ENCODE measurements around the gene OLFML2A.

Gene OLFML2A

DNA sequence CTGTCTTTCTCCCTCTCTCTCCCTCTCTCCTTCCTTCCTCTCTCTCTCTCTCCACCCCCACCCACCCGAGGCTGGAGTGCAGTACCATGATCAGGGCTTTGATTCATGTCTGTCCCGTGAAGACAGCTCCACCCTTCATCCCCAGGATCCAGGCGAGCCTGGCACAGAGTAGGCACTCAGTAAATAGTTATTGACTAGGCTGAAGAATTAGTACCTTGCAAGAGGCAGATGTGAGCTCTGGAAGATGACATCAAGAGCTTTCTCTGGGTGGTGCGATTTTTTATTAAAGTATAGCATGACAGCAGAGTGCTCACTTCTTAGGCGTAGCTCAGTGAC is 52.4 kb downstream of the OLFML2A start:
- Histone ChIP-seq H3K36me3 (ENCODE audit: insufficient read depth, low read length) (peaks cover 3% of the 10 kb centered on the region; the same call in 1 of the 2 replicates), H4K20me1 (ENCODE audit: insufficient read depth, low read length) (no peaks in the 10 kb centered on the region), H3K4me1 (ENCODE audit: insufficient read depth, low read length, severe bottlenecking) (no peaks in the 10 kb centered on the region), H3K27ac (ENCODE audit: low read depth, low read length, poor library complexity, severe bottlenecking) (no peak overlapping the region), H3K4me2 (ENCODE audit: low read length) (no peak overlapping the region), H3K4me3 (ENCODE audit: low read depth, low read length, poor library complexity, severe bottlenecking) (no peak overlapping the region), H3K27me3 (ENCODE audit: insufficient read depth, low read length) (peaks cover 6% of the 10 kb centered on the region; the same call in 1 of the 2 replicates), H3K79me2 (ENCODE audit: insufficient read depth, low read length) (no peaks in the 10 kb centered on the region), H3K9me3 (ENCODE audit: low read length) (no peaks in the 10 kb centered on the region), H3K9me2 (ENCODE audit: low read depth, low read length) (no peaks in the 10 kb centered on the region), H3K9ac (ENCODE audit: low read length) (no peak overlapping the region), H2AFZ (ENCODE audit: low read length) (no peak overlapping the region), H3F3A (ENCODE audit: insufficient read depth, low read length) (no peaks in the 10 kb centered on the region)
- TF ChIP-seq, protein P1, sequence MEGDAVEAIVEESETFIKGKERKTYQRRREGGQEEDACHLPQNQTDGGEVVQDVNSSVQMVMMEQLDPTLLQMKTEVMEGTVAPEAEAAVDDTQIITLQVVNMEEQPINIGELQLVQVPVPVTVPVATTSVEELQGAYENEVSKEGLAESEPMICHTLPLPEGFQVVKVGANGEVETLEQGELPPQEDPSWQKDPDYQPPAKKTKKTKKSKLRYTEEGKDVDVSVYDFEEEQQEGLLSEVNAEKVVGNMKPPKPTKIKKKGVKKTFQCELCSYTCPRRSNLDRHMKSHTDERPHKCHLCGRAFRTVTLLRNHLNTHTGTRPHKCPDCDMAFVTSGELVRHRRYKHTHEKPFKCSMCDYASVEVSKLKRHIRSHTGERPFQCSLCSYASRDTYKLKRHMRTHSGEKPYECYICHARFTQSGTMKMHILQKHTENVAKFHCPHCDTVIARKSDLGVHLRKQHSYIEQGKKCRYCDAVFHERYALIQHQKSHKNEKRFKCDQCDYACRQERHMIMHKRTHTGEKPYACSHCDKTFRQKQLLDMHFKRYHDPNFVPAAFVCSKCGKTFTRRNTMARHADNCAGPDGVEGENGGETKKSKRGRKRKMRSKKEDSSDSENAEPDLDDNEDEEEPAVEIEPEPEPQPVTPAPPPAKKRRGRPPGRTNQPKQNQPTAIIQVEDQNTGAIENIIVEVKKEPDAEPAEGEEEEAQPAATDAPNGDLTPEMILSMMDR (IDR thresholded peaks at IDR 0.05; ENCODE audit: low read length) = no peak
- no peak for TF ChIP-seq EZH2 (IDR thresholded peaks at IDR 0.05; ENCODE audit: borderline replicate concordance, low read length)

DNA sequence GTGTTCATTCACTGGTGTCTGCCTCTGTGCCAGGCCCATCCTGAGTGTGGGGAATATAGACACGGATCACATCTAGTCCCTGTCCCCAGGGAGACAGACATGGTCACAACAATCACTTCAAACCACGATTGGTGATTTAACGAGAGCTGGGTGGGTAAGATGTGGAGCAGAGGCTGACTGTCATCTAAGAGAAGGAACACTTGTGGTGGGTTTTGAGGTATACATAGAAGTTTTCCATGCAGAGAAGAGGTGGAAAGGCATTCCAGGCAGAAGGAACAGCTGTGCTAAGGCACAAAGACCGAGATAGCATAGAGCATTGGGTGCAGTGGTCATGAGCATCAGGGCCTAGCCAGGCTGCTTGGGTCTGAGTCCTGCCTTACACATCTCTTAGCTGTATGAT is 53.7 kb downstream of the OLFML2A start:
- no peaks in the 10 kb centered on the region for H4K20me1 ChIP-seq (ENCODE audit: insufficient read depth, low read length)
- no peak overlapping the region for H3K4me2 ChIP-seq (ENCODE audit: low read length)
- H3K79me2 ChIP-seq (ENCODE audit: insufficient read depth, low read length) = no peaks in the 10 kb centered on the region
- H3K4me3 ChIP-seq (ENCODE audit: low read depth, low read length, poor library complexity, severe bottlenecking) = no peak overlapping the region
- H3F3A ChIP-seq (ENCODE audit: insufficient read depth, low read length) = no peaks in the 10 kb centered on the region
- H3K4me1 ChIP-seq (ENCODE audit: insufficient read depth, low read length, severe bottlenecking) = no peaks in the 10 kb centered on the region
- H3K27ac ChIP-seq (ENCODE audit: low read depth, low read length, poor library complexity, severe bottlenecking) = no peak overlapping the region
- TF ChIP-seq EZH2 (IDR thresholded peaks at IDR 0.05; ENCODE audit: borderline replicate concordance, low read length) = no peak
- TF ChIP-seq, protein P1 (IDR thresholded peaks at IDR 0.05; ENCODE audit: low read length) = no peak
- H3K36me3 ChIP-seq (ENCODE audit: insufficient read depth, low read length) = no peaks in the 10 kb centered on the region
- no peak overlapping the region for H2AFZ ChIP-seq (ENCODE audit: low read length)
- no peaks in the 10 kb centered on the region for H3K9me2 ChIP-seq (ENCODE audit: low read depth, low read length)
- no peaks in the 10 kb centered on the region for H3K9me3 ChIP-seq (ENCODE audit: low read length)
- no peaks in the 10 kb centered on the region for H3K27me3 ChIP-seq (ENCODE audit: insufficient read depth, low read length)
- H3K9ac ChIP-seq (ENCODE audit: low read length) = no peak overlapping the region

DNA sequence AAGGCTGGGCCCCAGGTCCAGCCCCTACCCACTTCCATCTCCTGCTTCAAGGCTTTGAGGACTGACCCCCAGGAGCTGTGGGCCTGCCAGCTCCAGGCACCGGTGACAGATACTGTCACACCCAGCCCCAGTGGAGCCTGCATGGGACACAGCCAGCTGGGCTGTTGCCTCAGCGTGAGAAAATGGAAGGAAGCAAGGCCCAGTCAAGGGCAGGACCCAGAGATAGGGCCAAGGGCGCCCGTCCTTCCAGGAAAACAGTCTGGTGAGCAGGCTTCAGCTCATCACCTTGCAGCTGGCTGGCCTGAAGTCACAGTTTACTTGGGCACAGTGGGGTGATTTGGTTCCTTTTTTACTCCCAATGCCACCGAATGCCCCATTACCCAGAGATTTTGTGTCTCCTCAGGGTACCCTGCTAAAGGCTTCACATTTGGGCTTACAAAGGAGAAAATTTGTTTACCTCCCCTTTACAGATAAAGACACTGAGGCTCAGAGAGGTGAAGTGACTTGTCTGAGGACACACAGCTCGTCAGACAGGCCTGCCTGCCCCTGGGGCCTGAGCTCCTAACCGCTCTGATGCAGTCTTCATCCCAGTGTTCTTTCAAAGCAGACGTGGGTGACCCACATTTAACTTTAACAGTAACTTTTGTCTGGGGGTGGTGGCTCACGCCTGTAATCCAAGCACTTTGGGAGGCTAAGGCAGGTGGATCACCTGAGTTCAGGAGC is 54.9 kb downstream of the OLFML2A start:
- no peaks in the 10 kb centered on the region for H3K9me3 ChIP-seq (ENCODE audit: low read length)
- H4K20me1 ChIP-seq (ENCODE audit: insufficient read depth, low read length) = no peaks in the 10 kb centered on the region
- H3K27me3 ChIP-seq (ENCODE audit: insufficient read depth, low read length) = no peaks in the 10 kb centered on the region
- no peak overlapping the region for H3K4me2 ChIP-seq (ENCODE audit: low read length)
- no peak for TF ChIP-seq EZH2 (IDR thresholded peaks at IDR 0.05; ENCODE audit: borderline replicate concordance, low read length)
- TF ChIP-seq, protein P1 (IDR thresholded peaks at IDR 0.05; ENCODE audit: low read length) = no peak
- no peak overlapping the region for H3K9ac ChIP-seq (ENCODE audit: low read length)
- no peak overlapping the region for H3K27ac ChIP-seq (ENCODE audit: low read depth, low read length, poor library complexity, severe bottlenecking)
- H2AFZ ChIP-seq (ENCODE audit: low read length) = no peak overlapping the region
- H3F3A ChIP-seq (ENCODE audit: insufficient read depth, low read length) = no peaks in the 10 kb centered on the region
- H3K79me2 ChIP-seq (ENCODE audit: insufficient read depth, low read length) = no peaks in the 10 kb centered on the region
- no peaks in the 10 kb centered on the region for H3K36me3 ChIP-seq (ENCODE audit: insufficient read depth, low read length)
- H3K4me3 ChIP-seq (ENCODE audit: low read depth, low read length, poor library complexity, severe bottlenecking) = no peak overlapping the region
- H3K9me2 ChIP-seq (ENCODE audit: low read depth, low read length) = no peaks in the 10 kb centered on the region
- H3K4me1 ChIP-seq (ENCODE audit: insufficient read depth, low read length, severe bottlenecking) = no peaks in the 10 kb centered on the region

Measured in OCI-LY1 (cell line).